A549 (cell line): ENCODE measurements around the gene SHC2. TPM values are rescaled to one million over a fixed set of nuclear protein-coding genes. Genes with fewer than 3 reads are reported as not detected.
"Not testable (repeated sequence)": the region's sequence is repeated elsewhere in the genome, so short reads cannot be mapped to it uniquely, and the experiment has no call there.

Experiments used
- ATAC-seq, 2 experiments: fragments of 200-7000 bp in 1 of 2; fragments of >200 bp in 1 of 2; cut with Nextera tagmentation in 1 of 2; cut with Tn5 transposase in 1 of 2; 3 replicates each; pipeline versions ENCODE4 v1.8.0 to v1.9.1; 2018 to 2020; ENCODE audit warnings: mild to moderate bottlenecking in 1 of 2, moderate library complexity in 1 of 2
- CTCF ChIA-PET: fragments of 300-600 bp; sonication (Branson Sonifier 250); formaldehyde crosslinking; extraction: SDS; loops from one replicate; lab custom pipeline; 2021; ENCODE audit warnings: antibody characterized with exemption, inconsistent platforms; lab: Yijun Ruan, JAX
- POLR2A ChIA-PET: fragments of 350-600 bp; formaldehyde crosslinking; extraction: SDS; loops from one replicate; lab custom pipeline; 2021; ENCODE audit warnings: antibody characterized with exemption, inconsistent platforms; lab: Yijun Ruan, JAX
- DNase-seq, 2 experiments: peaks; one replicate each; pipeline versions ENCODE4 v3.0.0 to v3.0.0-alpha.2; 2011 to 2016; ENCODE audit warnings: low read depth in 1 of 2, low spot score in 1 of 2
- FAIRE-seq: peaks from 2 replicates; lab custom pipeline; 2011; peaks lifted over from hg19 to GRCh38; lab: Jason Lieb, UNC
- H3K27ac ChIP-seq, 2 experiments: fragments of >200 bp; sonication (Bioruptor Twin); formaldehyde crosslinking; 3 replicates each; pipeline ENCODE4 v1.5.1; 2016 to 2017
- H3K4me1 ChIP-seq: fragments of >200 bp; sonication (Bioruptor Twin); formaldehyde crosslinking; 3 replicates; pipeline ENCODE4 v1.6.1; 2016
- H3K4me2 ChIP-seq: fragments of >200 bp; sonication (Bioruptor Twin); formaldehyde crosslinking; 3 replicates; pipeline ENCODE4 v1.6.1; 2016
- H3K4me3 ChIP-seq: fragments of >200 bp; sonication (Bioruptor Twin); formaldehyde crosslinking; 3 replicates; pipeline ENCODE4 v1.5.1; 2016
- H3K9me3 ChIP-seq: fragments of >200 bp; sonication (Bioruptor Twin); formaldehyde crosslinking; 3 replicates; pipeline ENCODE4 v1.6.1; 2016
- EP300 ChIP-seq, 2 experiments: fragments of >200 bp; sonication (Bioruptor Twin); formaldehyde crosslinking; IDR thresholded peaks; 2 replicates in 1 of 2; 3 replicates in 1 of 2; pipeline ENCODE4 v1.6.1; 2016 to 2017
- ESRRA ChIP-seq: fragments of 150-350 bp; IDR thresholded peaks from 2 replicates; pipeline ENCODE4 v1.6.1; 2014; ENCODE audit warnings: mild to moderate bottlenecking, low read length, borderline replicate concordance
- POLR2A ChIP-seq: IDR thresholded peaks from 2 replicates; pipeline ENCODE4 v1.6.1; 2012; ENCODE audit warnings: mild to moderate bottlenecking, low read length
- REST ChIP-seq: fragments of 200-600 bp; sonication (generic); IDR thresholded peaks from 2 replicates; pipeline ENCODE4 v1.6.1; 2016; ENCODE audit warnings: antibody characterized with exemption, mild to moderate bottlenecking, moderate library complexity
- ZFP36 ChIP-seq: fragments of 450-650 bp; IDR thresholded peaks from 2 replicates; pipeline ENCODE4 v1.6.1; 2014; ENCODE audit warnings: borderline replicate concordance; ENCODE audit not compliant: partially characterized antibody
- WGBS: methylation state at CpG from one replicate; pipeline ENCODE4 v1.1.6; 2017; ENCODE audit errors: missing lambda C conversion rate; 5-methylcytosine and 5-hydroxymethylcytosine counted together
- polyA plus RNA-seq, 4 experiments: library from polyadenylated mRNA; depleted of rRNA in 3 of 4; stranded (reverse); fragments of >200 nt; fragmentation: RNase III in 1 of 4; extraction: RNeasy Plus Mini Kit Qiagen cat#74134 plus additional on column Dnase treatment in 1 of 4; gene quantifications; 2 replicates in 3 of 4; 3 replicates in 1 of 4; pipeline ENCODE4 v1.2.3, GENCODE V29; 2011 to 2017

SHC2 gene
- polyA plus RNA-seq, 2 of the 4 experiments (the other 2 are of a cell fraction): 0.36 to 0.58 TPM

GRCh38 chr19:484494-484893, 23.7 kb upstream of the SHC2 start (continued):
- no peak for TF ChIP-seq EP300 (IDR thresholded peaks at IDR 0.05)
- TF ChIP-seq ZFP36: no peak
- no peak for TF ChIP-seq ESRRA
- TF ChIP-seq, all 56 proteins: peak for 0

- H3K9me3 ChIP-seq: no peaks in the 10 kb centered on the region
- POLR2A ChIA-PET: no interaction called here
- FAIRE-seq: no peak
- H3K27ac ChIP-seq: no peak overlapping the region
- no peak for TF ChIP-seq ZFP36
- TF ChIP-seq REST: no peak
- TF ChIP-seq, all 56 proteins: peak for 0
- Histone ChIP-seq H3K4me2 (no peak overlapping the region), H3K4me3 (no peak overlapping the region), H3K4me1 (no peaks in the 10 kb centered on the region; the same call in 2 of the 3 replicates)
- no peak for ATAC-seq
- CTCF ChIA-PET: interaction anchor here (0.6 to 1.3 kb wide), 2 partner anchors 23 to 119 kb away, joined by 3 read pairs; no protein-coding TSS in a partner anchor
- DNase-seq: no peak
- 55% methylated on average over 15 of the region's 21 CpGs for WGBS
Observed at GRCh38 chr19:483332-484072, 22.7 kb upstream of the SHC2 start.

GRCh38 chr19:482186-483041, 21.6 kb upstream of the SHC2 start:
- Histone ChIP-seq H3K4me1 (no peaks in the 10 kb centered on the region), H3K27ac (no peak overlapping the region), H3K4me3 (no peak overlapping the region), H3K9me3 (no peaks in the 10 kb centered on the region)
- ATAC-seq (peak in 1 of 2 experiments; percentile 44; a peak in 3 of 6 replicates), DNase-seq (no peak)
- POLR2A ChIA-PET: no interaction called here
- 25% methylated on average over 19 of the region's 20 CpGs for WGBS
- TF ChIP-seq REST (peak; percentile 72), POLR2A (no peak)
- TF ChIP-seq, all 56 proteins: peak for 1
- H3K4me2 ChIP-seq: no peak overlapping the region
- FAIRE-seq: no peak
- CTCF ChIA-PET: no interaction called here

- CTCF ChIA-PET: interaction anchor here (0.6 kb wide), 1 partner anchor 119 kb away, joined by 3 read pairs; no protein-coding TSS in a partner anchor
- H3K9me3 ChIP-seq, H3K4me1 ChIP-seq, DNase-seq, H3K4me3 ChIP-seq, POLR2A ChIA-PET, H3K27ac ChIP-seq, ATAC-seq, H3K4me2 ChIP-seq, FAIRE-seq: not testable (repeated sequence)
- WGBS: 43% methylated on average over 3 of the region's 3 CpGs
Observed at GRCh38 chr19:481100-481499, 20.3 kb upstream of the SHC2 start.
